ENCODE measurements around the gene LRRC51.
"Not testable (repeated sequence)": the region's sequence is repeated elsewhere in the genome, so short reads cannot be mapped to it uniquely, and the experiment has no call there.

Gene LRRC51

GRCh38 chr11:72140661-72141060 is 60.0 kb downstream of the LRRC51 start:
- DNase-seq (ENCODE audit: low spot score) = no peak

DNA sequence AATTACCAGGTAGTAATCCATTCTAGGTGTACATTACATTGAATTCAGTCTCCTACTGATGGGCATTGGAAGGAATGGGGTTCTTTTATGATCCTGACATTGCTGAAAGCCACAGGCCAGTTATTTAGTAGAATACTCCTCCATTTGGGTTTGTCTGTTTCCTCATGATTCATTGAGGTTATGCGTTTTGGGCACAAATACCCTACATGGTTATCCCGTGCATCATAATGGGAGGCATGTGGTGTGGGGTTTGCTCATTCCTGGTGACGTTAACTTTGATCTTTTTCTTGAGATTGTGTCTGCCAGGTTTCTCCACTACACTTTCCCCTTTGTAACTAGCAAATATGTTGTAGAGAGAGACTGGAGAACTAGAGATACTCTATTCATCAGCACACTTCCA is 60.4 kb downstream of the LRRC51 start:
- DNase-seq (ENCODE audit: low spot score) = no peak

DNA sequence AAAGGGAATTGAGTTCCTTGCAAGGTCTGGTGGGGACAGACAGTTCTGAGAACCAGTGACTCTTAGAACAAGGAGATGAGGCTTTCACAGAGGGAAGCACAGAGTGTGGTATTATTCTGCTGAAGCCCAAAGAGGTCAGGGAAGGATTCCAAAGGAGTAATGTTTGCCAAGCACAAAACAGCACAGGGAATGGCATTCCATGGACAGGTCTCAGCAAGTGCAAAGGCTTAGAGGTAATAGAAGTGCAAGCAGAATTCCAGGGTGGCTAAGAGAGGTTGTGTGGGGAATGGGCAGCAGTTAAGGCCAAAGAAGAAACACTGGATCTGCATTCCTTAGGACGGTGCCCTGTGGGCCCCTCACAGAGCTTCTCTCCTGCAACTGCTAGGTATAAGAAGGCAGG is 61.4 kb downstream of the LRRC51 start:
- not testable (repeated sequence) for DNase-seq (ENCODE audit: low spot score)

GRCh38 chr11:72142543-72142942 is 61.9 kb downstream of the LRRC51 start:
- DNase-seq (ENCODE audit: low spot score) = not testable (repeated sequence)

DNA sequence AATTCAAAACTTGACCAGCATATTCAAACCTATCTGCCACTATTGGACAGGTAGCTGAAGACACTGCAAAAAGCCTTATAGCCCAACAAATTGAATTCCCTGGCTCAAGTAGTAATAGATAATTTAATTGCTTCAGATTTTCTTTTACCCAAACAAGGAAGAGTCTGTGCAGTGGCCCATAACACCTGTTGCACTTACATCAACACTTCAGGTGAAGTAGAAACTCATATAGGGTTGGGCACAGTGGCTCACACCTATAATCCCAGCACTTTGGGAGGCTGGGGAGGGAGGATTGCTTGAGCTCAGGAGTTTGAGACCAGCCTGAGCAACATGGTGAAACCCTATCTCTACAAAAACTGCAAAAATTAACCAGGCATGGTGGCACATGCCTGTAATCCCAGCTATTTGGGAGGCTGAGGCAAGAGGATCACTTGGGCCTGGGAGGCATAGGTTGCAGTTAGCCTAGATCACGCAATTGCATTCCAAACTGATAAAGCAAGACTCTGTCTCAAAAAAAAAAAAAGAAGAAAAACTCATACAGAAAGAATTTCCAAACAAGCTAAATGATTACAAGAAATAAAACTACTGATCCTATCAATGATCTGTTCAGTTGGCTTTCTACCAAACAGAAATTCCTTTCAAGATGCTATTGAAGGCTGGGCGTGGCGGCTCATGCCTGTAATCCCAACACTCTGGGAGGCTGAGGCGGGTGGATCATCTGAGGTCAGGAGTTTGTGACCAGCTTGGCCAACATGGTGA is 64.3 kb downstream of the LRRC51 start:
- no peak for DNase-seq (ENCODE audit: low spot score)
